Type B pancreatic cell (in vitro differentiated cells): ENCODE measurements around the gene PTPRM. TPM values are rescaled to one million over a fixed set of nuclear protein-coding genes. Genes with fewer than 3 reads are reported as not detected.
"Not testable (repeated sequence)": the region's sequence is repeated elsewhere in the genome, so short reads cannot be mapped to it uniquely, and the experiment has no call there.

Experiments used
- DNase-seq: peaks from one replicate; pipeline ENCODE4 v3.0.0; 2021; ENCODE audit warnings: mixed read lengths; ENCODE audit not compliant: unreplicated experiment; ENCODE audit errors: extremely low spot score
- H3K27ac Mint-ChIP-seq: 2 replicates; pipeline ENCODE4 v1.8.0; 2021; ENCODE audit warnings: mild to moderate bottlenecking, mixed read lengths
- H3K27me3 Mint-ChIP-seq: 2 replicates; pipeline ENCODE4 v1.8.0; 2021; ENCODE audit warnings: mixed read lengths
- H3K36me3 Mint-ChIP-seq: 2 replicates; pipeline ENCODE4 v1.8.0; 2021; ENCODE audit warnings: mixed read lengths
- H3K4me1 Mint-ChIP-seq: one replicate; pipeline ENCODE4 v1.8.0; 2021; ENCODE audit warnings: mixed read lengths; ENCODE audit not compliant: unreplicated experiment
- H3K4me3 Mint-ChIP-seq: 2 replicates; pipeline ENCODE4 v1.8.0; 2021; ENCODE audit warnings: mild to moderate bottlenecking, mixed read lengths
- H3K9me3 Mint-ChIP-seq: 2 replicates; pipeline ENCODE4 v1.8.0; 2021; ENCODE audit warnings: mixed read lengths
- CTCF ChIP-seq: fragments of 200-600 bp; sonication (generic); conservative IDR thresholded peaks from 2 replicates; pipeline ENCODE4 v1.5.0; 2021; ENCODE audit warnings: antibody characterized with exemption, mild to moderate bottlenecking
- total RNA-seq: library from RNA; stranded (reverse); gene quantifications from 2 replicates; pipeline ENCODE4 v1.2.1, GENCODE V29; 2021; ENCODE audit warnings: low replicate concordance

The PTPRM gene
- total RNA-seq, 1 donor from 2014 or later: 18.6 TPM

- peak overlapping the region; percentile 34 for H3K27ac Mint-ChIP-seq
- peak overlapping the region; percentile 6 for H3K4me3 Mint-ChIP-seq
- no peaks in the 10 kb centered on the region for H3K9me3 Mint-ChIP-seq
- TF ChIP-seq CTCF: no peak
- peaks cover 25% of the 10 kb centered on the region for H3K4me1 Mint-ChIP-seq
- no peaks in the 10 kb centered on the region for H3K27me3 Mint-ChIP-seq
- H3K36me3 Mint-ChIP-seq: no peaks in the 10 kb centered on the region
- DNase-seq: no peak
Observed at GRCh38 chr18:8051453-8051852, 484.3 kb downstream of the PTPRM start.

- Mint-ChIP-seq H3K4me1 (peaks cover 25% of the 10 kb centered on the region), H3K36me3 (no peaks in the 10 kb centered on the region), H3K9me3 (no peaks in the 10 kb centered on the region)
Observed at GRCh38 chr18:8052237-8052701, 485.2 kb downstream of the PTPRM start.

GRCh38 chr18:8056723-8057122 is 489.6 kb downstream of the PTPRM start:
- H3K27ac Mint-ChIP-seq: no peak overlapping the region
- no peaks in the 10 kb centered on the region for H3K36me3 Mint-ChIP-seq

More at GRCh38 chr18:8052237-8052701, 485.2 kb downstream of the PTPRM start:
- Mint-ChIP-seq H3K27me3 (no peaks in the 10 kb centered on the region), H3K27ac (no peak overlapping the region), H3K4me3 (no peak overlapping the region)
- no peak for DNase-seq
- no peak for TF ChIP-seq CTCF

GRCh38 chr18:8063152-8063551 is 496.0 kb downstream of the PTPRM start:
- not testable (repeated sequence) for H3K27me3 Mint-ChIP-seq, DNase-seq, H3K9me3 Mint-ChIP-seq, H3K4me1 Mint-ChIP-seq, H3K36me3 Mint-ChIP-seq
- H3K4me3 Mint-ChIP-seq: peak overlapping the region; percentile 91
- H3K27ac Mint-ChIP-seq: peak overlapping the region; percentile 93

More at GRCh38 chr18:8056723-8057122, 489.6 kb downstream of the PTPRM start:
- Mint-ChIP-seq H3K27me3 (no peaks in the 10 kb centered on the region), H3K4me1 (peaks cover 3% of the 10 kb centered on the region), H3K4me3 (no peak overlapping the region), H3K9me3 (no peaks in the 10 kb centered on the region)
- DNase-seq: no peak
- TF ChIP-seq CTCF: no peak

- Mint-ChIP-seq H3K9me3 (no peaks in the 10 kb centered on the region), H3K4me1 (peaks cover 8% of the 10 kb centered on the region), H3K27ac (peak overlapping the region; percentile 93), H3K4me3 (peak overlapping the region; percentile 91), H3K36me3 (no peaks in the 10 kb centered on the region), H3K27me3 (no peaks in the 10 kb centered on the region)
- DNase-seq: no peak
- peak; percentile 25 for TF ChIP-seq CTCF
Observed at GRCh38 chr18:8063733-8064132, 496.6 kb downstream of the PTPRM start.

GRCh38 chr18:8065284-8065683 is 498.2 kb downstream of the PTPRM start:
- Mint-ChIP-seq H3K36me3 (no peaks in the 10 kb centered on the region), H3K9me3 (peaks cover 6% of the 10 kb centered on the region), H3K27ac (no peak overlapping the region), H3K4me1 (peaks cover 8% of the 10 kb centered on the region), H3K27me3 (no peaks in the 10 kb centered on the region), H3K4me3 (no peak overlapping the region)
- TF ChIP-seq CTCF: no peak
- DNase-seq: no peak
